Transverse colon (tissue), 4 donors: ENCODE results near the gene GHITM.

Experiments
- EP300 ChIP-seq: sonication (generic); formaldehyde crosslinking; IDR thresholded peaks from one replicate; pipeline ENCODE4 v1.6.1; 2017; ENCODE audit warnings: antibody characterized with exemption, low read depth
- POLR2A ChIP-seq: fragments of 450-650 bp; IDR thresholded peaks from one replicate; pipeline ENCODE4 v1.6.1; 2016; ENCODE audit warnings: antibody characterized with exemption, mild to moderate bottlenecking, moderate library complexity
- POLR2AphosphoS5 ChIP-seq, 3 donors: sonication (generic); formaldehyde crosslinking; IDR thresholded peaks; one replicate each; pipeline ENCODE4 v1.6.1; 2016; ENCODE audit warnings: antibody characterized with exemption in 3 of 3
- TF ChIP-seq, protein P1 (sequence below), 5 experiments: fragments of 200-600 bp in 3 of 5; fragments of 450-650 bp in 2 of 5; sonication (generic) in 3 of 5; IDR thresholded peaks; 1 replicate in 2 of 5; 2 replicates in 3 of 5; pipeline ENCODE4 v1.5.1; 2016 to 2017; ENCODE audit warnings: antibody characterized with exemption in 5 of 5, inconsistent platforms in 3 of 5, mild to moderate bottlenecking in 2 of 5, moderate library complexity in 1 of 5

DNA sequence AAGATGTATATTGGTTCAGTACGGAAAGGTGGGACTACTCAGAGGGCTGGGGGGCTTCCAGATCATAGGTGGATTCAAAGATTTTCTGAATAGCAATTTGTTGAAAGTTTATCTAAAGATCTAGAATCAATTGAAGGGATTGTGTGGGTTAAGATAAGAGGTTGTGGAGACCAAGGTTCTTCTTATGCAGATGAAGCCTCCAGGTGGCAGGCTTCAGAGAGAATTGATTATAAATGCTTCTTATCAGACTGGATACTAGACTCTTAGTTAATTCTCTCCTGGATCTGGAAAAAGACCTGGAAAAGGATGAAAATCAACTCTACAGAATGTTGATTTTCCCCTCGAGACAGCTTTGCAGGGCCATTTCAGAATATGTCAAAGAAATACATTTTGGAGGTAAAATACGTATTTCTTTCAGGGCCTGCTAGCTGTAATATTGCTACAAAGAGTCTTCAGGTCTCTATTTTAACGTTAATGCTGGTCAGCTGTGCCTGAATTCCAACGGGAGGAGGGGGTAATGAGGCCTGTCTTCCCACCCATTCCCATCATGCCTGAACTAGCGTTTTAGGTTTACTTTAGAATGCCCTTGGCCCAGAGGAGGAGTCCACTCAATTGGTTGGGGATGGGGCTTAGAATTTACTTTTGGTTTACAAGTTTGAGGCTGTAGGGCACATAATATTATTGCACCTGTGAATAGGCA is 21.5 kb downstream of the GHITM start:
- TF ChIP-seq, protein P1, sequence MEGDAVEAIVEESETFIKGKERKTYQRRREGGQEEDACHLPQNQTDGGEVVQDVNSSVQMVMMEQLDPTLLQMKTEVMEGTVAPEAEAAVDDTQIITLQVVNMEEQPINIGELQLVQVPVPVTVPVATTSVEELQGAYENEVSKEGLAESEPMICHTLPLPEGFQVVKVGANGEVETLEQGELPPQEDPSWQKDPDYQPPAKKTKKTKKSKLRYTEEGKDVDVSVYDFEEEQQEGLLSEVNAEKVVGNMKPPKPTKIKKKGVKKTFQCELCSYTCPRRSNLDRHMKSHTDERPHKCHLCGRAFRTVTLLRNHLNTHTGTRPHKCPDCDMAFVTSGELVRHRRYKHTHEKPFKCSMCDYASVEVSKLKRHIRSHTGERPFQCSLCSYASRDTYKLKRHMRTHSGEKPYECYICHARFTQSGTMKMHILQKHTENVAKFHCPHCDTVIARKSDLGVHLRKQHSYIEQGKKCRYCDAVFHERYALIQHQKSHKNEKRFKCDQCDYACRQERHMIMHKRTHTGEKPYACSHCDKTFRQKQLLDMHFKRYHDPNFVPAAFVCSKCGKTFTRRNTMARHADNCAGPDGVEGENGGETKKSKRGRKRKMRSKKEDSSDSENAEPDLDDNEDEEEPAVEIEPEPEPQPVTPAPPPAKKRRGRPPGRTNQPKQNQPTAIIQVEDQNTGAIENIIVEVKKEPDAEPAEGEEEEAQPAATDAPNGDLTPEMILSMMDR (IDR thresholded peaks at IDR 0.05): peak; percentile 11 to 38 (median 18)
- TF ChIP-seq EP300 (no peak), POLR2A (no peak), POLR2AphosphoS5 (IDR thresholded peaks at IDR 0.05) (no peak)
